HG02852 (cell line): ENCODE data around the gene RARB.

Experiments
- ATAC-seq: cut with Tn5 transposase; IDR thresholded peaks from one replicate; pipeline ENCODE4 v1.9.1; 2021; ENCODE audit warnings: mild to moderate bottlenecking, moderate library complexity; ENCODE audit not compliant: unreplicated experiment

The RARB gene

DNA sequence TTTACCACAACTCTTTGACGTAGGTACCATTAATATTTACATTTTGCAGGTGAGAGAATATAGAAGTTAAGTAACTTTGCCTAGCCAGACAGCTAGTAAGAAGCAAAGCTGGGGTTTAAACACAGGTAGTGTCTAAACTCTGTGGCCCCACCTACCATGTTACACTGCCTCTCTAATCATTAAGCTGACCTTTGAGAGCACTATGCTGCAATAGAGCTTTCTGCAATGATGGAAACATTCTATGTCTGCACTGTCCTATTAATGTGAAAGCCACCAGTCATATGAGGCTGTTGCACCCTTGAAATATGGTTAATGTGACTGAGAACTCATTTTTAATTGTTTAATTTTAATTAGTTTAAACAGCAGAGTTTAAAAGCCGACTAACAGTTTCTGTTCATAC is 6.3 kb upstream of the RARB start:
- no peak for ATAC-seq

DNA sequence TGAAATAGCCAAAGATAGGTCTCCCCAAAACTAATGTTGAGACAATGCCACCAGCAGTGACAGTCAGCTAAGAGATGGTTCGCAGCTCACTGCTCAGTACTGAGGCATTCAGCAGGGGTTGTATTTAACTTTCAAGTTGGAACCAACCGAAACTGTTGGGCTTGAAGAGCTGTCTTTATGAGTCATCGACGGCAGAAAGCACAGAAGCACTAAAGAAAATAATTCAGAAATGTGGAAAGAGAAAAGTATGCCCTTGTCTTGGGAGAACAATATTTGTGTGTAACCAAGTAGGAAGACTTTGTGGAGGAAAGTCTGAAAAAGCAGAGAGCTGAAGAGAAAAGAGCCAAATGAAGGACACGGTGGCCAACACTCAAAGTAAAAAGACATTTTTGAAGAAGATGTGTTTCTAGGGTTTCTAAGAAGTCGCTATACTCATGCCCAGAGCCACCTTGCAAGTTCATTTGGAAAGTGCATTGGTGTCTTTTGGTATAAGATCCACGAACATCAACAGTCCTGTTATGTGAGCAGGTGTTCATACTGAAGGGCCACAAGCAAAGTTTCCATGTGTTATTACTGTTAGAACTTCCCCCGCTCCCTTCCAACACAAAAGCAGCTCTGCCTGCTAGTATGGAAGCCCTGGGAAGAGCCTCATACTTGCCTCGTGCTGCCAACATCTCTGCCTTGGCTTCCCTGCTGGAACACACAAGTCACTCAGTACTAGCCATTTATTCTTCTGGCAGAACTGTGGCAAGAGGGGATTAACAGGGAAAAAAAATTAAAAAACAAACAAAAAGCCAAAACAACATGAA is 4.1 kb upstream of the RARB start:
- no peak for ATAC-seq

DNA sequence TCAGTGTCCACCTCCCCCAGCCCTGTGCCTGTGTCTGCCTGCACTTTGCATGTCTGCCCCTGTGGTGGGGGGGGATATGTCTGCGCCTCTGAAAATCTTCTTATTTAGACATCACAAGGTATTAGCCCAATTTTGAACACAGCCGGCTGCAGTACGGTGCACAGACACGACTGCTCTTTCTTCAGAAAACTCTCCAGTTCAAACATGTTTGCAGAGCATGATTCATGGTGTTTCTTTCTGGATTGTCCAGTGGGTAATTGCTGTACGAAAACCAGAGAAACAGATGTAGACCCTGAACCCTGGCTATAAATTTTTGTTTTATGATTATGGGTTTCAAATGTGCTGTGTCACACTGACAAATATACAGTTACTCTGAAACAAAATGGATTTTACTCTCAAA is 3.4 kb upstream of the RARB start:
- no peak for ATAC-seq

DNA sequence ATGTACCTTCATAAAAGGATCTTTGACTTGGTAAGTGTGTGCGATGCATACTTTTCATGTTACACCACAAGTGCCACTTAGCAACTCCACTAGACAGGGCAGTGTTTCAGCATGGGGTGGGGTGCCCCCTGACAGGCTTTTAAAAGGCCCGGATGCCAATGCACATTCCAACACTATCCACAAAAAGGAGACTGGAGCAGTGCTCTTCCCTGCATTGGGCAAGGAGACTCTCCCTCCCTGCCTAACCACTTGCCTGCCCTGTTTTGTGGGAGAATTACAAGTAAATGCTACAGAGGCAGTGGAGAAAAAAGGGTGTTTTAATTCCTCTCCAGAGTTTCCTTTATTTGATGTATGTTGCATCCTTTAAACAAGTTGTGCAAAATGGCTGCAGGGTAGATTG is 1.7 kb upstream of the RARB start:
- ATAC-seq = no peak

DNA sequence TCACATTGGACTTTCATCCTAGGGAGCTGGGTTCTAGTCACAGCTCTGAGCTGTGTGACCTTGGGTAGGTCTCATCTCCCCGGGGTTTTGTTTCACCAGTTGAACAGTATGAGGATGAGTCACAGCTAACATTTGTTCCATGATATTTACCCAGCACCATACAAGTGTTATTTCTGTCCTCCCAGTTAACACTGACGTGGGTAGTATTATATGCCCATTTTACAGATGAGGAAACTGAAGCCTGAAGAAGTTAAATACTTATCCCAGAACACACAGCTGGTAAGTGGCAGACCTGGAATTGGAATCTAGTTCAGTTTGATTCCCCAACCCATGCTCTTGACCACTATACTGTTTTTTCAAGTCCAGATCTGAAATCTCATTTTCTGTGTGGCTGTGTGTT is 908 bp upstream of the RARB start:
- no peak for ATAC-seq

DNA sequence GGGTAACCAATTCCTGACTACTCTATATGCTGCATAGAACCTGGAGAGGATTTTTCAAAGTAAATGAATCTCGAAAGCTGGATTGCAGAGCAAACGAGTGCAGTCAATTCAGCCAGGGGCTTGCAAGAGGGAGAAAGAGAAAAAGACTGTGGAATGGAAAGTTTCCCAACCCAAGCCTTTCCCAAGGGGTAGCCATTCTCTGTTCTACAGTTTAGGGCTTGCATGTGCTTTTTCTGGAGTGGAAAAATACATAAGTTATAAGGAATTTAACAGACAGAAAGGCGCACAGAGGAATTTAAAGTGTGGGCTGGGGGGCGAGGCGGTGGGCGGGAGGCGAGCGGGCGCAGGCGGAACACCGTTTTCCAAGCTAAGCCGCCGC is 511 bp upstream of the RARB start:
- ATAC-seq = no peak

DNA sequence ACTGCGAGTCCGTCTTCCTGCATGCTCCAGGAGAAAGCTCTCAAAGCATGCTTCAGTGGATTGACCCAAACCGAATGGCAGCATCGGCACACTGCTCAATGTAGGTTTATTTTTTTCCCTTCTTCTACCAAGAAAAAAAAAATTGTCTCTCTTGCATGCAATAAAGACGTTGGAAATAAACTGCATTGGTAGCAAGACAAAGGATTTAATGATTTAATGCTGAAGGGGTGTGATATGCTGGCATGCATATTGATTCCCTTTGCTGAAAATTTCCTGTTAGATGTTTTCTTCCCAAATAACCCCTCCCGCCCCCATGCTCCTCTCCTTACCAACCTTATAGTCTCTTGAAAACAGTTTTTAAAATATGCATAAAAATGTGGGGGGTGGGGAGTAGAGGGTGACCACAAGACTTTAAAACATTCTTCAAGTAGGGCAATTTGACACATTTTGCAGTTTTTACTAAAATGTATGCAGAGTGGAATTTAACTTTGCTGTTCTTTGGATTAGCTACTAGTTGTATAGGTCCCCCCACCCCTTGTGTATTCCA is 799 bp downstream of the RARB start:
- ATAC-seq = no peak

DNA sequence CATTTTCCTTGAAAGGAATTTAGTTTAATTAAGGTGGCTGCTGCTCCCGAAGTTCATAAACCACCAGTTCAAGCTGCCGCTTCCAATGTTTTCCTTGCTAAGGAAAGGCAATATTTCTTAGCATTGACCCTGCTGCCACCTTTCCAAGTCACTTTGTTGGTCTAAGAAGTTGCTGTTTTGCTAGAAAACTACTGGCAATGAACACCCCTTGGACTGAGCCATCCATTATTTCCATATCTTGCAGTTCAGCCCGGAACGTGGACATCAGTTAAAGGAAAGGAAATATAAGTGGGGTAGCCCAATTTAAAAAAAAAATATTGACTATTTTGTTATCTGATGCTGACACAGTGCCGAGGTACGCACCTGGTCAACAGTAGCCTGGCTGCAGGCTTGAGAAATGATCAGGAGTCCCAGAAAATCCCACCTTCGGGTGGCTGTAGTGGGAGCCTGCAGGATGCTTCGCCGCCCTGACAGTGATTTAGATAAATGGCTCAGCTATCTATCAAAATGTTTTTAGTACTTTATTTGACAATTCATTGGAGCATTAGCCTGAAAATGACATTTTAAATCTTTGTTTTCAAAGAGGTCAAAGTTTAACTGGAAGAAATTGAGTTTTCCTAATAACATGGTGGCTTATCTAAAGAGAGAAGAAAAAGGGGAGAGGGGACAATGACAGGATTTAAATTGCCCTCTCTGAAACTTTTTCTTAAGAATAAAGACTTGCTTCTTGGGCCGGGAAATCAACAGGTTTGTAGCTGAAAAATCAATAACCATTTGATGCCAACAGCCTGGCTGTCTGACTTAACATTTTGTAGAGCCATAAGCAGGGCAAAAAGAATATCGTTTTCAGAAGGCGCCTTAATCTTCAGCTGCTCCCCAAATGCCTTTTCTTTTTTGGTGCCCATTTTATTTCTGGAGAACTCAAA is 1.6 kb downstream of the RARB start:
- ATAC-seq = no peak

DNA sequence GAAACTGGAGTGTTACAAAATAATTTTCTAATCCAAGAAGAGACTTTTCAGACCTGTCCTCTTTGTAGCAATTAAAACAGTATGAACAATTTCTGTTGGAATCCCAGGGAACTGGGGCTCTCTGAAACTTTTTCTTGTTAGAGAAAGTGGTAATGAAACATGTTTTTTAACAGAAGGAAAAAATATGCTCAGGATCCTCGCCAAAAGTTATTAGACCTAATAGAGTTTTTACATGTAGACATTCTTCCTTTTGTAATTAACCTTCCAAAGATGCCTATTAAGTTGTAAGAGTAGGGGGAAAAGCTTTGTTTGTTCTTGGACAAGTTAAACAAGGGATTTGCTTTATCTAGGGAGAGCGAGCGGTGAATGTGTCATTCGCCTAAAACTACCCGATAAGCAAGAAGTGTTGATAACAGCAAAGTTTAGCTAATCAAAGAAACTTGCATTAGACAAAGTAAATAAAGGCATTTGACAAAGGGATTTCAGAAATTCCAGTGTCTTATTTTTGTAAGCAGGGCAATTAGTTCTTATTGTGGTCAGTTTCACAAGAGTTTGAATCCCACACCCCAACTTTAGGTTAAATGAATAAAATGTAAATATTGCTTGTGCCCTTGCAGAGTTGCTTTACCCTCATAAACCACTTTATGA is 2.3 kb downstream of the RARB start:
- no peak for ATAC-seq

DNA sequence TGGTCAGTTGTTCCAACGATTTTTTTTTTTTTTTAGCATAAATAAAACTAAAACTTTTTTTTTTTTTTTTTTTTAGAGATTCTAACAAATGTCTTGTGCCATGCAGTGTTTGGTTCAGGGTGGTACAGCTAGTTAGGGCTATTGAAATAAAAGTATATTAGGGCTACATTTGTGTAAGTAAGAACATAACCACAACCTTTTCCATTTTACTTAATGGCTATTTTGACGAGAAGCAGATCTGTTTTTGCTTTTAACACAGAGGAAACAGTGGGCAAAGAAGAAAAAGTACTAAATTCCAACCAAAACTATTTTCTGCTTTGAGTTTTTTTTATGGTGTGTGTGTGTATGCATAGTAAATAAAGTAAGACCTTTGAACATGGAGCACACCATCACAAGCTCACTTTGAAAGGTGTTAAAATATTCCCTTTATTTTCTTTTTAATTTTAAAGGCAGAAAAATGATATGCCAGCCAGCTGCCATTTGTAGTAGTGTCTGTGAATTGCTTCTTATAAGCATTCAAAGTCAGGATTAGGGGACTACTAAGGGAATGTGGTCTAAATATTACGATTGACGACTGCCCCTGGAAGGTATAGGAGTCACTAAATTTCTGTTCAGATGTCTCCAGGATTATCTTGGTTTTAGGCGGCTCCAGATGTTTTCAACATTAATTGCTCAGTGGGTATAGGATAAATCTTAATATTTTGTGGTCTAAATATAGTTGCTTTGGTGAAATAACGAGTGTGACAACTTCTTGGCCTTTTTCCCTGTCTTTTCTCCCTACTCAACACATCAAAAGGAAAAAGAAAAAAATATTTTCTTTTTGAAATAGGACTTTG is 3.1 kb downstream of the RARB start:
- ATAC-seq = no peak

DNA sequence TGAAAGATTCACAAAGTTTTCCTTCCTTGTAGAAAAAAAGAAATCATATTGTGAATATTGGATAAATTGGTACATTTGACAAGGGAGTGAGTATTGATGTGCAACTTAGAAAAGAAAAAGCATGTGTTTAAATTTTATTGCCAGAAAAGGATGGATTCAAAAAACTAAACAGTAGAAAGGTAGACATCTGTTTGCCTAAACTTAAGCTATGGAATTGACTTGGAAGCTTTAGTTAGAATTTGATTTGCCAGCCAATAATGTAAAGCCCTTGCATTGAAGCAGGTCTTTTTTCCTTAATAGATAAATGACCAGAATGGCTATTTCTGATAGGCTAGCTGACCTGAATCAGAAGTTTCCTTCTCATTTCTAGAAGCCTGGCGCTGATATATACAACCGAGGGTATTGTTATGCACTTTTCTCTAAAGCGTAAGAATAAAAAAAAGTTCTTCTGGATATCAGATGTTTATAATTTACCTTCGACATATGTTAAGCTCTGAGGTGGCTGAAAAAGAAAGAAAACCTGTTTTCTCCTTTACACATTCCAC is 4.2 kb downstream of the RARB start:
- ATAC-seq = no peak

DNA sequence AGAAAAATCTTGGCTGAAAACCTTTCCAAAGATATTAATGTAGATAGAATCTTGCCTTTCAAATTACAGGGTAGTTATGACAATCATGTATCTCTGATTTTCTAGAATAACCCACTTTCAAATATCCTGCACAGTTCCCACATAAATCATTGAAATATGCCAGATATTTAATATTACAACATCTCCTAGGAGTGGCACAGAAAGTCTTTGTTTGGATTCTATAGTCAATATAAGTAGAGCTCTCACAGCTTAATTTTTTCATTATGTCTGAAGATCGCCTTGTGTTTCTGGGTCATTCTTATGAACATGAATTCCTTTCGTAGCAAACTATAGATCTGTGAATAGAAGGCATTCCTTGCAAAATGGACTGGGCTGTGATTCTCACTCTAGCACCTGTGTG is 5.0 kb downstream of the RARB start:
- no peak for ATAC-seq

DNA sequence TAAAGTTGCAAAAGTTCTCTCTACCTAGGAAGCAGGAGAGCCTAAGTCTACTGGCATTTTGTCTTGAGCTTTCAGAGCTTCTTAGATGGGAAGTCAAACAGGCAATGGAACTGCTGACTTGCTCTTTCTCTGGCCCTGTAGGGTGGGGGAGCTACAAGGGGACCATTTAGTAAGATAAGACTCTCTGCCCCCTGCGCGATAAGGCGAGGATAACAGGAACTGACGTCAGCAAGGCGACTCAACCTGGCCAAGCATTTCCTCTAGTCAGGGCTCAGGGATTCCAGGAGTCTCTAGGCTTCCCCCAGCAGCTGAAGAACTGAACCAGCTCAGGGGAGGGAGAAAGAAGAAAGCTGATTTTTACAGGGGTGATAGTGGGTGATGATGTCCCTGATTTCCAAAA is 5.8 kb downstream of the RARB start:
- no peak for ATAC-seq

DNA sequence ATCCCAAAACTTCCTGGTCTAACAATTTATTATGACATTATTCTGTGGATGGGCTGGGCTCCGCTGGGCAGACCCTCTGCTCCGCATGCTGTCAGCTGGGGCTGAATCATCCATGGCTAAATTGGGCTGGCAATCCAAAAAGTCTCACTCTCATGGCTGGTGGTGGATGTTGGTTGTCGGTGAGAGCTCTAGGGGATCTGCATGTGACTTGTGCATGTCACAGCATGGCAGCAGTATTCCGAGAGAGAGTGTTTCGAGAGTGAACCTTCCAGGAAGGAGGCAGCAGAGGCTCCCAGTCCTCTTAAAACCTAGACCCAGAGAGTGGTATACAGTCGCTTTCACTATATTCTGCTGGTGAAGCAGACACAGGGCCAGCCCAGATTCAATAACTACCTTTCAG is 9.9 kb downstream of the RARB start:
- ATAC-seq = no peak

DNA sequence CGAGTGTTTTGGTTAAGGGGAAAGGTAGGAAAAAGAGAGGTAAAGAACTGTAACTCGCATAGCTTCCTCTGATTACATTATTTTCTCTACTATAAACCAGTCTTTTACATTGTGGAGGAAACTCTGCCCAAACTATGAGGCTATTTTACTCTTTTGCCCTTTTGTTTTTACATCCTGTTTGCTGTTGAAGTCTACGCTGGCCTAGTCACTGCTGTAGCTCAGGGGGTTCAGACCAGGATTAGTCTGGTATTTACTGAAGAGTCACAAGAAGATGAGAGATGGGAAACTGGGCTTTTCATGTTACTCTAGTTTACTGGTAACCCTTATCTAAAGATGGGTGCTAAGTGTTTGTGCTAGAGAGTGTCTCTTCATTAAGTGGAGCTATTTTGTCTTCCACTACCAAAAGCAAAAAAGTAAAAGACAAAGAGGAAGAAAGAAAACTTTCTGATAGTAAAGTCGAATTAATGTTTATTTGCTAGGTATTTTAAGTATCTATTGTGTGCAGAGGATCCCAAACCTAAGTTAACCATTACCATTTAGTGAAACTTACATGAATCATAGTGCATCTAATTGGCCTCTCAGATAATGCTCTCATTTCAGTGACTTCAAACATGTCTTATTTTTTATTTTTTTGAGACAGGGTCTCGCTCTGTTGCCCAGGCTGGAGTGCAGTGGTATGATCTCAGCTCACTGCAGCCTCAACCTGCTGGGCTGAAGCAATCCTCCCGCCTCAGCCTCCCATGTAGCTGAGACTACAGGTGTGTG is 10.9 kb downstream of the RARB start:
- ATAC-seq = no peak

DNA sequence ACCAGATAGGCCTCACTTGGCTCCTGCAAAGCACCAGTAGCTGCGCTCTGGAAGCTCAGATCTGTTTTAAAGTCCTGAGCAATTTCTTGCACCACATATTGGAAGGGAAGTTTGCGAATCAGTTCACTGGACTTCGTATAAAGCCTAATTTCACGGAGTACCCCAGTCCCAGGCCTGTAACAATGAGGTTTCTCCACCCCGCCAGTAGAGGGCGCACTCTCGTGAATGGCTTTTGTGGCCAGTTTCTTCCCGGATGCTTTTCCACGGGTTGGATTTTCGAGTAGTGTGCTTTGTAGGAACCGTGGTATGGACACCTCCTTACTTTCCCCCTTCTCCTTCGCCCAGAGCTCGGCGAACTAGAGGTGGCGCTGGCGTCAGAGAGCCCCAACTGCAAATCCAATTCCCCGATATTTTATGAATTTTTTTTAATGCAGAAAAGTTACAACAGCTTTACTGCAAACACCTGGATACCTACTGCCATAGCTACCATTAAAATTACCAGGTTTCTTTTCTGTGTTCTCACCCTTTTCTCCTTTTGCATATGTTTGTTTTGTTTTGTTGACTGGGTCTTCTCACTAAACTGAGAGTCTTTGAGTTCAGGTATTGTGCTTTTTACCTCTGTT is 13.3 kb downstream of the RARB start:
- no peak for ATAC-seq

DNA sequence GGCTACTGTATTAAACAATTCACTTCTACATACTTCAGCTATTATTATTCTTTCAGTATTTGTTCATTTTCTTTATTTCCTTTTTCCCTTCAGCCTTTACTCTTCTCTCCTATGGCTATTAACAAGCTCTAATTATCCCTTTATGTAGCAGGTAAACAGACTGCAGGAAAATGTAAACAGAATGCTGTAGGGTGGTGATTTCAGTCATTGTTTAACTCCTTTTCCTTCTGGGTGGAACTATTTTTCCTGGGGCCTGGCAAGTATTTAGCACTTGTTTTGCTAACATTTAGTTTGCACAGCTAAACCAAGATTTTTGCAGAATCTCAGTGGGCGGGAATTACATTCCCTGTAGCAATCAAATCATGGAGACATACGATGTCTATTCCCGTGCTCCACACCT is 14.4 kb downstream of the RARB start:
- no peak for ATAC-seq

DNA sequence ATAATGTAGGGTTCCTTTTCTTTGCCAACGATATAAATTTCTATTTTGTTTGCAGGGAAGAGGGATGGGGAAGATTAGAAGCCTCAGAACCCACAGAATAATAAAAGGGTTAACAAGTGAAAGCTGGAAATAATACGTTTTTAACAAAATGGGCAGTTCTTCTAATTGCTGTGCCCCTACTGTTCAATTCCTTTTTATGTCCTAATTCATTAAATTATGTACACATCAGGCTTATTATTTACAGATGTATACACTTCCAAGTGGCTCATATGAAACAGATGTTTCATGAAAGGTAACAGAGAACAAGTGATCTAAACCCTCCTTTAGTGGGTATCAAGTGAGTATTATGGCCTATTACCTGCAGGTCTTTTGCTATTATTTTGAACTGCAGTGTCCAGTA is 16.2 kb downstream of the RARB start:
- ATAC-seq = no peak

DNA sequence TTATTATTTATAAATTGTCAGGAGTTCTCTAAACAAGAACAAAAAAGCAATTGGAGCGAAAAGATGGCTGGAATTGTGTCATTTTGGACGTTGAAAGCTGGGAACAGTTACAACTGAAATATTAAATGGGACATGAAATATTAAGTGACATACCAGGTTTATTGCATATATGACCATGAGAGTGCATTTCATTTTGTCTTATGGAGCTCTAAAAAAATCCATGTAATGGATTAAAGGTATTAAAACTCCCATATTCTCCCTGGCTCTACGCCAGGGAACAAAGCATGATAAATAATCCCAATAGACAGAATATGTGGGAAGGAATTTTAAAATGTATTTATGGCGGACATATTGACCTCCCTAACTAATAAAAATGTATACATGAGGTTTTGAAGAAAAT is 17.7 kb downstream of the RARB start:
- no peak for ATAC-seq
